Lower leg skin (tissue), 4 donors: ENCODE measurements around the gene SQSTM1. TPM values are rescaled to one million over a fixed set of nuclear protein-coding genes. Genes with fewer than 3 reads are reported as not detected.

Experiments
- DNase-seq, 2 donors: peaks; one replicate each; pipeline ENCODE4 v3.0.0-alpha.2; 2019; ENCODE audit warnings: low spot score in 2 of 2
- H3K4me3 ChIP-seq: fragments of 200-600 bp; sonication (generic); 2 replicates; pipeline ENCODE4 v1.5.1; 2017; ENCODE audit warnings: mild to moderate bottlenecking, low read depth; ENCODE audit not compliant: poor library complexity, severe bottlenecking
- POLR2A ChIP-seq, 2 donors: fragments of 450-650 bp; IDR thresholded peaks; one replicate each; pipeline ENCODE4 v1.6.1; 2016 to 2017; ENCODE audit warnings: antibody characterized with exemption in 2 of 2, mild to moderate bottlenecking in 1 of 2, moderate library complexity in 1 of 2
- whole genome bisulfite sequencing, 2 donors: methylation state at CpG; one replicate each; pipeline ENCODE4 v1.1.5; 2018; 5-methylcytosine and 5-hydroxymethylcytosine counted together
- intact Hi-C: fragments of 100-400 bp; cut with DNase I; formaldehyde crosslinking; loops from one replicate; pipeline ENCODE4 v1.15.0; 2023; ENCODE audit warnings: low total_unique reads
- total RNA-seq, 4 donors: library from RNA; depleted of rRNA; stranded (reverse); fragments of >200 nt; gene quantifications; one replicate each; pipeline ENCODE4 v1.1.0, GENCODE V29; 2016
- TF ChIP-seq, protein P1 (sequence below), 3 donors: fragments of 450-650 bp; IDR thresholded peaks; one replicate each; pipeline ENCODE4 v1.5.1; 2016; ENCODE audit warnings: antibody characterized with exemption in 3 of 3, mild to moderate bottlenecking in 3 of 3, moderate library complexity in 2 of 3

Gene SQSTM1
- total RNA-seq, 4 donors from 2014 or later: 263 to 508 (median 298) TPM

DNA sequence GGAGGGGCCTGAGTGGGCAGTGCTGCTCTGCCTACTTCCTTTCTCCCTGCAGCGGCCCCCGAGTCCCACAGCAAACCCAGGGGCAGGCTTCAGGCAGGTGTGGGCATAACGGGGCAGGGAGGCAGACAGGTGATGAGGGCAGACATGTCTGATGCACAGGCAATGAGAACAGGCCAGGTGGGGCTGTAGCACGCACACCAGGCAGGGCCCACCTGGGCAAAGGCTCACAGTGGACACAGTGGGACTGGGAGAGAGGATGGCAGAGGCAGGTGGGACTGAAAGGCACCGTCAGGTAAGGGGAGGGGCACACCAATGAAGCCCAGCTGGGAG, 21.1 kb upstream of the SQSTM1 start:
- intact Hi-C loops: no loop called here

DNA sequence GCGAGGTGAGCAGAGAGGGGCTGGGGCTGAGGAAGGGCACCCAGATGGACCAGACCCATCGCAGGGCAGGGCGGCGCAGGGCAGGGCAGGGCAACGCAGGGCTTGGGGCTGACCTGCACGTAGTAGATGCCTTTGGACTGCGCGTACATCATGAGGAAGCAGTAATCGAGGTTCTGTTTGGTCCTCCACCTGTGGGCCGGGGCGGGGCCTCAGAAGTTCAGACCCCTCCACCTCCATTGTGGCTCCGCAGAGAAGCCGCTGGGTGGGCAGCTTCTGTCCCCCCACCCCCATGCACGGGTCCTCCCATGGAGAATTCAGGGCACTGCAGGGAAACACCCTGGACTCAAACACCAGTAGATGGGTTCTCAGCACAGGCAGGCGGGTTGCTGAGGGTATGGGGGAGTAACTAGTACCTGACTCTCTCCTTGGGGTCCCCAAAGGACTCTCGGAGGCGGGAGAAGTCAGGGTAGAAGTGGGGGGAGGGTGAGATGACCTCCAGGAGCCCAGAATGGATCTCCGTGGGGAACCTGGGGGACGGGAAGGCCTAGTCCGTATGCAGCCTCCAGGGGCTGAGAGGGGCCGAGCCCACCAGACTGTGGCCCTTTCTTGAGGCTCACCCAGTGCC, 20.5 kb upstream of the SQSTM1 start:
- WGBS, 2 donors: 93% methylated on average over 18 to 20 of the region's 21 CpGs
- no peak for TF ChIP-seq POLR2A (IDR thresholded peaks at IDR 0.05)
- TF ChIP-seq, protein P1, sequence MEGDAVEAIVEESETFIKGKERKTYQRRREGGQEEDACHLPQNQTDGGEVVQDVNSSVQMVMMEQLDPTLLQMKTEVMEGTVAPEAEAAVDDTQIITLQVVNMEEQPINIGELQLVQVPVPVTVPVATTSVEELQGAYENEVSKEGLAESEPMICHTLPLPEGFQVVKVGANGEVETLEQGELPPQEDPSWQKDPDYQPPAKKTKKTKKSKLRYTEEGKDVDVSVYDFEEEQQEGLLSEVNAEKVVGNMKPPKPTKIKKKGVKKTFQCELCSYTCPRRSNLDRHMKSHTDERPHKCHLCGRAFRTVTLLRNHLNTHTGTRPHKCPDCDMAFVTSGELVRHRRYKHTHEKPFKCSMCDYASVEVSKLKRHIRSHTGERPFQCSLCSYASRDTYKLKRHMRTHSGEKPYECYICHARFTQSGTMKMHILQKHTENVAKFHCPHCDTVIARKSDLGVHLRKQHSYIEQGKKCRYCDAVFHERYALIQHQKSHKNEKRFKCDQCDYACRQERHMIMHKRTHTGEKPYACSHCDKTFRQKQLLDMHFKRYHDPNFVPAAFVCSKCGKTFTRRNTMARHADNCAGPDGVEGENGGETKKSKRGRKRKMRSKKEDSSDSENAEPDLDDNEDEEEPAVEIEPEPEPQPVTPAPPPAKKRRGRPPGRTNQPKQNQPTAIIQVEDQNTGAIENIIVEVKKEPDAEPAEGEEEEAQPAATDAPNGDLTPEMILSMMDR (IDR thresholded peaks at IDR 0.05): no peak
- peak in 1 of 2 donors; percentile 85 for DNase-seq
- no peak overlapping the region for H3K4me3 ChIP-seq
- intact Hi-C loops: loop anchor here (10.0 kb wide), 1 partner anchor 105 kb away; the partner anchor contains the start of gene TBC1D9B

More for the DNA sequence above, 21.1 kb upstream of the SQSTM1 start:
- no peak overlapping the region for H3K4me3 ChIP-seq
- WGBS, 2 donors: 84 to 89% methylated on average over 5 of the region's 5 CpGs
- TF ChIP-seq POLR2A (IDR thresholded peaks at IDR 0.05): no peak
- TF ChIP-seq, protein P1 (IDR thresholded peaks at IDR 0.05): no peak
- DNase-seq: no peak

- DNase-seq: no peak
- TF ChIP-seq POLR2A (IDR thresholded peaks at IDR 0.05): no peak
- TF ChIP-seq, protein P1 (IDR thresholded peaks at IDR 0.05): no peak
- H3K4me3 ChIP-seq: no peak overlapping the region
- 77 to 85% methylated on average over 12 of the region's 12 CpGs for WGBS, 2 donors
- intact Hi-C loops: loop anchor here (10.0 kb wide), 1 partner anchor 104 kb away; the partner anchor contains the start of gene TBC1D9B
Observed at GRCh38 chr5:179800696-179801201, 20.0 kb upstream of the SQSTM1 start.

- 62 to 76% methylated on average over 61 to 67 of the region's 67 CpGs for WGBS, 2 donors
- H3K4me3 ChIP-seq: no peak overlapping the region
- DNase-seq: peak; percentile 59 to 92
- intact Hi-C loops: loop anchor here (10.0 kb wide), 1 partner anchor 103 kb away; the partner anchor contains the start of gene TBC1D9B
- no peak for TF ChIP-seq POLR2A (IDR thresholded peaks at IDR 0.05)
- TF ChIP-seq, protein P1 (IDR thresholded peaks at IDR 0.05): peak in 1 of 3 donors; percentile 24
Observed at GRCh38 chr5:179801304-179802206, 19.1 kb upstream of the SQSTM1 start.

GRCh38 chr5:179802207-179802883, 18.4 kb upstream of the SQSTM1 start:
- TF ChIP-seq, protein P1 (IDR thresholded peaks at IDR 0.05): no peak
- TF ChIP-seq POLR2A (IDR thresholded peaks at IDR 0.05): no peak
- intact Hi-C loops: loop anchor here (10.0 kb wide), 1 partner anchor 102 kb away; the partner anchor contains the start of gene TBC1D9B

More at GRCh38 chr5:179802207-179802883, 18.4 kb upstream of the SQSTM1 start:
- H3K4me3 ChIP-seq: no peak overlapping the region
- peak; percentile 15 to 86 for DNase-seq
- 83 to 85% methylated on average over 15 to 18 of the region's 19 CpGs for WGBS, 2 donors
